Activated T-cell treated with anti-CD3 and anti-CD28 coated beads for 24 hours (primary cell): ENCODE results near the gene OR2T6.
"Not testable (repeated sequence)": the region's sequence is repeated elsewhere in the genome, so short reads cannot be mapped to it uniquely, and the experiment has no call there.

ENCODE experiments used
- DNase-seq: peaks from one replicate; pipeline ENCODE4 v3.0.0-alpha.2; 2020; ENCODE audit warnings: low read depth

Gene OR2T6

GRCh38 chr1:248375446-248375845 lies at the start of gene OR2T6:
TSS of gene OR2T6 (plus strand) at chr1:248375746. CDS start at chr1:248387609, 11,863 bp downstream.
- DNase-seq: no peak

- DNase-seq: no peak
Measured at GRCh38 chr1:248343451-248343850, 32.1 kb upstream of the OR2T6 start.

- DNase-seq: no peak
Measured at GRCh38 chr1:248348475-248348874, 27.1 kb upstream of the OR2T6 start, which contains the start of gene OR14C36. TSS of gene OR14C36 (plus strand) at chr1:248348775. CDS start at chr1:248348775, 0 bp downstream.

GRCh38 chr1:248359415-248359814 lies 16.1 kb upstream of the OR2T6 start:
- no peak for DNase-seq

- DNase-seq: no peak
Measured at GRCh38 chr1:248361121-248361715, 14.3 kb upstream of the OR2T6 start, which contains the start of gene OR2T4. TSS of gene OR2T4 (plus strand) at chr1:248361665. CDS start at chr1:248361665, 0 bp downstream.

GRCh38 chr1:248366609-248367008 lies 8.9 kb upstream of the OR2T6 start:
- DNase-seq: no peak

- DNase-seq: no peak
Measured at GRCh38 chr1:248372394-248372793, 3.2 kb upstream of the OR2T6 start.

- no peak for DNase-seq
Measured at GRCh38 chr1:248373761-248374160, 1.8 kb upstream of the OR2T6 start.

- DNase-seq: no peak
Measured at GRCh38 chr1:248376916-248377315, 1.4 kb downstream of the OR2T6 start.

- DNase-seq: no peak
Measured at GRCh38 chr1:248380854-248381253, 5.3 kb downstream of the OR2T6 start.

GRCh38 chr1:248388426-248388825 lies 12.9 kb downstream of the OR2T6 start:
- DNase-seq: no peak

- DNase-seq: no peak
Measured at GRCh38 chr1:248393050-248393449, 17.5 kb downstream of the OR2T6 start.

GRCh38 chr1:248402748-248403147 lies 27.2 kb downstream of the OR2T6 start, which contains the start of gene OR2T1:
TSS of gene OR2T1 (plus strand) at chr1:248403048. CDS start at chr1:248406148, 3,100 bp downstream.
- DNase-seq: no peak

- DNase-seq: no peak
Measured at GRCh38 chr1:248404024-248404423, 28.5 kb downstream of the OR2T6 start.

GRCh38 chr1:248406721-248407692 lies 31.5 kb downstream of the OR2T6 start:
- no peak for DNase-seq

- no peak for DNase-seq
Measured at GRCh38 chr1:248416226-248416625, 40.7 kb downstream of the OR2T6 start.

- no peak for DNase-seq
Measured at GRCh38 chr1:248417854-248418253, 42.3 kb downstream of the OR2T6 start.

- no peak for DNase-seq
Measured at GRCh38 chr1:248421384-248421783, 45.8 kb downstream of the OR2T6 start.

GRCh38 chr1:248427526-248428191 lies 52.1 kb downstream of the OR2T6 start:
- DNase-seq: not testable (repeated sequence)

GRCh38 chr1:248428192-248428533 lies 52.6 kb downstream of the OR2T6 start:
- not testable (repeated sequence) for DNase-seq

- DNase-seq: not testable (repeated sequence)
Measured at GRCh38 chr1:248431683-248432082, 56.1 kb downstream of the OR2T6 start.

- DNase-seq: not testable (repeated sequence)
Measured at GRCh38 chr1:248432201-248432600, 56.7 kb downstream of the OR2T6 start.
